AG09319 (cell line): ENCODE measurements around the gene PODN.

Source experiments
- DNase-seq: peaks from one replicate; pipeline ENCODE4 v3.0.0-alpha.2; 2010; ENCODE audit warnings: low read depth; ENCODE audit errors: extremely low read depth
- TF ChIP-seq, protein P1 (sequence below): IDR thresholded peaks from 2 replicates; pipeline ENCODE4 v1.5.1; 2011; ENCODE audit warnings: low read depth, mild to moderate bottlenecking, inconsistent platforms, low read length, moderate library complexity

The PODN gene

DNA sequence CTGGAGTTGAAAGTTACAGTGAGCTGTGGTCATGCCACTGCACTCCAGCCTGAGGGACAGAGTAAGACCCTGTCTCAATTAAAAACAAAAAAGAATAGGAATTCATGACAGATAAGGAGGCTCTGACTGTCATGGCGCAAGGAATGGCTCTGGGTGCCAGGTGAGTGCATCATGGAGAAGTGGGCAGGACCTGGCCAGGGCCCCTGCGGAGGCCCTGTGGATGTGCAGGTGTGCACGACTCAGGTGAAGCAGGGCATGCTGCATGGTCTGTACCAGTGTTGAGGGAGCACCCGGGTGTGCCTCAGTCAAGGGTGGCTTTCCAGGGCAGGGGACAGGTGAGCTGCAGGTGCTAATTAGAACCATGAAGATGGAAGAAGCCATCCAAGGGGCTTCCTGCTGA lies 66.4 kb downstream of the PODN start:
- TF ChIP-seq, protein P1, sequence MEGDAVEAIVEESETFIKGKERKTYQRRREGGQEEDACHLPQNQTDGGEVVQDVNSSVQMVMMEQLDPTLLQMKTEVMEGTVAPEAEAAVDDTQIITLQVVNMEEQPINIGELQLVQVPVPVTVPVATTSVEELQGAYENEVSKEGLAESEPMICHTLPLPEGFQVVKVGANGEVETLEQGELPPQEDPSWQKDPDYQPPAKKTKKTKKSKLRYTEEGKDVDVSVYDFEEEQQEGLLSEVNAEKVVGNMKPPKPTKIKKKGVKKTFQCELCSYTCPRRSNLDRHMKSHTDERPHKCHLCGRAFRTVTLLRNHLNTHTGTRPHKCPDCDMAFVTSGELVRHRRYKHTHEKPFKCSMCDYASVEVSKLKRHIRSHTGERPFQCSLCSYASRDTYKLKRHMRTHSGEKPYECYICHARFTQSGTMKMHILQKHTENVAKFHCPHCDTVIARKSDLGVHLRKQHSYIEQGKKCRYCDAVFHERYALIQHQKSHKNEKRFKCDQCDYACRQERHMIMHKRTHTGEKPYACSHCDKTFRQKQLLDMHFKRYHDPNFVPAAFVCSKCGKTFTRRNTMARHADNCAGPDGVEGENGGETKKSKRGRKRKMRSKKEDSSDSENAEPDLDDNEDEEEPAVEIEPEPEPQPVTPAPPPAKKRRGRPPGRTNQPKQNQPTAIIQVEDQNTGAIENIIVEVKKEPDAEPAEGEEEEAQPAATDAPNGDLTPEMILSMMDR: no peak
- DNase-seq: no peak

DNA sequence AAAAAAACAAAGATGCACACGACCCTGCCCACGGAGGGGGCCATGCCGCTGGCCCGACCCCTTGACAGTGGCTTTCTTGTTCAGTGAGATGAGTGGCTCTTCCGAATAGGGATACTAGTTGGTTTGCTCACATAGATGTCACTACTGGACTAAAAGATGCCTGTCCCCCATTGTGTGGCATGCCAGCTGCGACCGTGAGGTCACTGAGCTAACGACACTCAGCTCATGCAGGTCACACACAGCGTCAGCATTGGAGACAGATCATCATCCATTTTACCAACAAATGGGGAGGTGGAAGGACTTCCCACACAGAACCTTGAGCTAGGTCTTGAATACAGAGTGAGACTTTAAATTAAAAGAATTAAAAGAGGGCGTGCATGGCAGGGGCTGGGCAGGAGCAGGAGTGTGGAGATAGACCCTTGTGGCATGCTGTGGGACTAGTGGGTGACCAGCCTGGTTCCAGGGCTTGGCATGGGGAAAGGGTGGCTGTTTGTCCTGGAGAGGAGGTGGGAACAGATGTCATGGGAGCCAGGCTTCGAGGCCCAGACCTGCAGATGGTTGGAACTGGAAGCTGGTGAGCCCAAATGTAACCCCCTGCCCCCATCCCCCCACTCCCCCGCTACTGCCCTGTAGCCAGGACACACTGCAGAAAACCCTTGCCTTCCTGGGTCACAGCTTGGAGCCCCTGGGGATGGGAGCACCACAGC lies 68.0 kb downstream of the PODN start:
- TF ChIP-seq, protein P1: no peak

DNA sequence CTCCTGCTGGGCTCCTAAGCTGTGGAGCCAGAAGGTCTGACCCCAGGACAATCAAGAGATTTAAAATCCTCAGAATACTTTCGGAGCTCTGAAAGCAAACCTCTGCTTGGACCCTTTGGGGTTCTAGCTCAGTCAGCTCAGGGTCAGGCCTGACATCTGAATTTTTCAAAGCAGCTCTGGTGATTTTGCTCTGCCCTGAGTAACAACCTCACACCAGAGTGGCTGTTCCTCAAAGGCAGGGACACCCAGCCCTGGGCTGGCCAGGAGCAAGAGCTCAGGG lies 68.5 kb downstream of the PODN start:
- TF ChIP-seq, protein P1: no peak
- no peak for DNase-seq

More for the DNA sequence above, 68.0 kb downstream of the PODN start:
- DNase-seq: no peak

DNA sequence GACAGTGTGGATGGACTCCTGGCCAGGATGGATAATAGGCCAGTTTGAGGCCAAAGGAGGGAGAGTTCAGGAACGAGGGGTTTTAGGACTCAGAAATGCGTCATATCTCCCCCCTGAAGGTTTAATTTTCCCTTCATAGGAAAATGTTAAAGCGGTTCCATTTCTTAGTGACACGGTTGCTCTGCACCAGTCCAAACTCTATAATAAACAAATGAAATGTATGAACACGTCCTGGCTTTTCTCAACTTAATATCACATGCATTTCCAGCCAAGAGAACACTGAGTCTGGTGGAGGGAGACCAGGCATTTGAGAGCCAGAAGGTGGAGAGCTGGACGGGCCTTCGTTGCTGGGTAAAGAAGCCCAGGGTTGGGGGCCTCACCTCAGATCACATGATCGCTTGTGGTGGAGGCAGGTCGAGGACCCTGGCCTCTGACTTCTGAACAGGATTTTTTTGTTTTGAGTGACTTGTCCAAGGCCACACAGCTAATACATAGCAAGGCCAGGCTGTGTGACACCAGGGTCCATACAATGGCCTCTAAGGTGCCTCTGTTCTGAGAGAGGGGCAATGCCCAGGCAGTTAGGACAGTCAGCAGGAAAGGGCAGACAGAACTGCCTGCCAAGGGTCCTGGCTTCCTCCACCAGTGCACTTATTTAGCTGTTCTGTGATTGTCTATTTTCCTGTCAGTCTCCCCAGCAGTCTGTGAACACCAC lies 69.0 kb downstream of the PODN start:
- DNase-seq: no peak
- TF ChIP-seq, protein P1: no peak

DNA sequence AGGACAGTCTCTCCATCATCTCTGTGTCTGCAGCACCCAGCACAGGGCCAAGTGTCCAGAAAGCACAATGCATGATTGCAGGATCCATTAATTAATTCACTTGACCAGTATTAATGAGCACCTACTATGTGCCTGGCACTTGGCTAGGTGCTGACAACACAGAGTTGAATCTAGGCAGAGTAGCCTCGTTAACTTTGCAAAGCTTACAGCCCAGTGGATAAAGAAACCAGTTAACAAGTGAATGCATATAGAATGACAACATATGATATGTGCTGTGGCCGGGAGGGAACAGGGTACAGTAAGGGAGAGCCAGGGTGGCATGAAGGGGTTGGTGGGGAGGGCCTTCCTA lies 69.6 kb downstream of the PODN start:
- TF ChIP-seq, protein P1: no peak
- DNase-seq: no peak

DNA sequence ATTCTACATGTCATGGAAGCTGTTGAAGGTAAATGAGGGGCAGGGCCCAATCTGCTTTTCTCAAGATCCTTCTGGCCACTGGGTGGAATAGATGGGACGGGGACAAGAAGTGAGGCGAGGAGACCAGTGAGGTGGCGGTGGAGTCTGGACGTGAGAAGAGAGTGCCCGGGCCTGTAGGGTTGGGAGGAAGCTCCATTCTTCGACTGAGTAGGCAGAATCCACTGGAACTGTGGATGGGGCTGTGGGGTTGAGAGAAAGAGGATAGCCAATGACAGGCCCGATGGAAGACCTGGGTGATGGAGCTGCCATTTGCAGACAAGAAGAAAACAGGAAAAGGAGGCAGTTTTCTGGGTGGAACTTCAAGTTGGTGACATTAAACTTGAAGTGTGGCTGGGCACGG lies 70.2 kb downstream of the PODN start:
- no peak for DNase-seq
- TF ChIP-seq, protein P1: no peak

DNA sequence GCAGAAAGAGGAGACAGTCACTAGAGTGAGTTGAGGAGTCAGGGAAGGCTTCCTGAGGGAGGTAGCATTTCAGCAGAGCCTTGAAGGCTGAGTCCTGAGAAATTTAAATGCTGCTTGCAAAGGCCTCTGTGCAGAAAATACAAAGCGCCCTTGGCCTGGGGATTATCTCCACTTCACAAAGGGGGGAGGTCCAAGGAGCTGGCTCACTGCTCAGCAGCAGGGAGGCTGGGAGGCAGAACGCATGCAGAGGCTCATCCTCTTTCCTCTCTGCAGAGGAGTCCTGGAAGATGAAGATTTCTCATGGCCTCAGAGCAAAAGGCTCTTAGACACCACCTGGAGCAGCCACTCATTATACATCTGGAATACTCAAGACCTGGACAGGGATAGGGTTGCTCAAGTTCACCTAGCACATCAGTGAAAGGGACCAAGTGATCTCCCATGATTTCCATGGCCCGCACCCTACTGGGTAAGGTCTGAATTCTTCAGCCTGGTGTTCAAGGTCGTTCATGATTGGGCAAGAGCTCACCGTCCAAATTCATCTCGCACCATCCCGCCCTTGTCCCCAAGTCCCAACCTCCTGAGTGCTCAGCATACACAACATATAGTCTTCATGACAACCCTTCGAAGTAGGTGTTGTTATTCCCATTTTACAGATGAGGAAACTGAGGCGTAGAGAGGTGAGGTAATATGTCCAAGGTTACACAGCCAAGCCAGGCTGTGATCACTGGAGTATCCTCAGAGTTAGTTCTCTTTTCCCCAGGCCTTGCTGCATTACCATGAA lies 71.4 kb downstream of the PODN start:
- DNase-seq: no peak
- TF ChIP-seq, protein P1: no peak
